Panc1 (cell line): ENCODE data around the gene MST1R.

Experiments
- TCF7L2 ChIP-seq: IDR thresholded peaks from 2 replicates; pipeline ENCODE4 v1.6.1; 2011; ENCODE audit warnings: mild to moderate bottlenecking, low read depth, low read length, inconsistent platforms
- TF ChIP-seq, protein P1 (sequence below): fragments of 450-650 bp; IDR thresholded peaks from 2 replicates; pipeline ENCODE4 v1.5.1; 2017; ENCODE audit warnings: mild to moderate bottlenecking

GRCh38 chr3:49937090-49937489, 33.4 kb upstream of the MST1R start:
- TF ChIP-seq, protein P1, sequence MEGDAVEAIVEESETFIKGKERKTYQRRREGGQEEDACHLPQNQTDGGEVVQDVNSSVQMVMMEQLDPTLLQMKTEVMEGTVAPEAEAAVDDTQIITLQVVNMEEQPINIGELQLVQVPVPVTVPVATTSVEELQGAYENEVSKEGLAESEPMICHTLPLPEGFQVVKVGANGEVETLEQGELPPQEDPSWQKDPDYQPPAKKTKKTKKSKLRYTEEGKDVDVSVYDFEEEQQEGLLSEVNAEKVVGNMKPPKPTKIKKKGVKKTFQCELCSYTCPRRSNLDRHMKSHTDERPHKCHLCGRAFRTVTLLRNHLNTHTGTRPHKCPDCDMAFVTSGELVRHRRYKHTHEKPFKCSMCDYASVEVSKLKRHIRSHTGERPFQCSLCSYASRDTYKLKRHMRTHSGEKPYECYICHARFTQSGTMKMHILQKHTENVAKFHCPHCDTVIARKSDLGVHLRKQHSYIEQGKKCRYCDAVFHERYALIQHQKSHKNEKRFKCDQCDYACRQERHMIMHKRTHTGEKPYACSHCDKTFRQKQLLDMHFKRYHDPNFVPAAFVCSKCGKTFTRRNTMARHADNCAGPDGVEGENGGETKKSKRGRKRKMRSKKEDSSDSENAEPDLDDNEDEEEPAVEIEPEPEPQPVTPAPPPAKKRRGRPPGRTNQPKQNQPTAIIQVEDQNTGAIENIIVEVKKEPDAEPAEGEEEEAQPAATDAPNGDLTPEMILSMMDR, result no peak
- TF ChIP-seq TCF7L2, result no peak
